Endothelial cell of umbilical vein (primary cell): ENCODE results near the gene NAA16. TPM values are rescaled to one million over a fixed set of nuclear protein-coding genes. Genes with fewer than 3 reads are reported as not detected.
"Not testable (repeated sequence)": the region's sequence is repeated elsewhere in the genome, so short reads cannot be mapped to it uniquely, and the experiment has no call there.

ENCODE experiments used
- BruUV-seq: library from RNA; stranded (reverse); fragments of 400-500 nt; replicated peaks from 2 replicates; lab custom pipeline; 2021; lab: Mats Ljungman, UMichigan
- CTCF ChIA-PET: fragments of 300-600, 350-600 bp; sonication (Branson Sonifier 250); formaldehyde crosslinking; loops from one replicate; lab custom pipeline; 2021; ENCODE audit warnings: antibody characterized with exemption, inconsistent platforms; lab: Charles Lee
- POLR2A ChIA-PET: fragments of 300-600, 350-600 bp; sonication (Branson Sonifier 250); formaldehyde crosslinking; loops from one replicate; lab custom pipeline; 2021; ENCODE audit warnings: antibody characterized with exemption, inconsistent platforms; lab: Charles Lee
- DNase-seq: peaks from one replicate; pipeline ENCODE4 v3.0.0-alpha.2; 2011; ENCODE audit warnings: low read depth, low spot score
- FAIRE-seq: peaks from 2 replicates; lab custom pipeline; 2011; peaks lifted over from hg19 to GRCh38; lab: Jason Lieb, UNC
- H2AFZ ChIP-seq: 2 replicates; pipeline ENCODE4 v1.6.0; 2012; ENCODE audit warnings: low read depth, low read length, control low read depth, inconsistent platforms
- H3K27ac ChIP-seq: 2 replicates; pipeline ENCODE4 v1.5.1; 2011; ENCODE audit warnings: low read depth, mild to moderate bottlenecking, control low read depth, low read length, moderate library complexity; ENCODE audit not compliant: insufficient read depth
- H3K27me3 ChIP-seq, 2 experiments: 2 replicates each; pipeline versions ENCODE4 v1.6.0 to v1.6.1; 2011; ENCODE audit warnings: low read length in 2 of 2, mixed read lengths in 1 of 2; ENCODE audit not compliant: control insufficient read depth in 2 of 2, insufficient read depth in 2 of 2
- H3K36me3 ChIP-seq, 2 experiments: 2 replicates in 1 of 2; 3 replicates in 1 of 2; pipeline ENCODE4 v1.5.1; 2011; ENCODE audit warnings: low read length in 2 of 2, mild to moderate bottlenecking in 1 of 2, moderate library complexity in 1 of 2; ENCODE audit not compliant: control insufficient read depth in 2 of 2, insufficient read depth in 2 of 2; ENCODE audit errors: extremely low read depth in 1 of 2
- H3K4me1 ChIP-seq: 3 replicates; pipeline ENCODE4 v1.5.1; 2011; ENCODE audit warnings: mild to moderate bottlenecking, low read length; ENCODE audit not compliant: control insufficient read depth, insufficient read depth; ENCODE audit errors: extremely low read depth
- H3K4me2 ChIP-seq: 2 replicates; pipeline ENCODE4 v1.6.1; 2011; ENCODE audit warnings: low read length, control low read depth, mixed read lengths; ENCODE audit not compliant: insufficient read depth
- H3K4me3 ChIP-seq, 3 experiments: fragments of 200-600 bp in 1 of 3; sonication (generic), shearing (Covaris generic) in 1 of 3; replicated peaks in 1 of 3; 2 replicates each; pipeline ENCODE4 v1.5.1; 2011 to 2016; ENCODE audit warnings: control low read depth in 3 of 3, low read length in 3 of 3, mild to moderate bottlenecking in 2 of 3, inconsistent platforms in 1 of 3, low read depth in 1 of 3, moderate library complexity in 1 of 3; ENCODE audit not compliant: insufficient read depth in 1 of 3
- H3K79me2 ChIP-seq: 2 replicates; pipeline ENCODE4 v1.6.0; 2012; ENCODE audit warnings: low read length, inconsistent platforms; ENCODE audit not compliant: control insufficient read depth, insufficient read depth
- H3K9ac ChIP-seq: replicated peaks from 2 replicates; pipeline ENCODE3; 2011; ENCODE audit warnings: low read length, control low read depth; ENCODE audit not compliant: insufficient read depth; ENCODE audit errors: extremely low read depth
- H3K9me1 ChIP-seq: replicated peaks from 3 replicates; pipeline ENCODE4 v1.6.0; 2011; ENCODE audit warnings: mild to moderate bottlenecking, low read length; ENCODE audit not compliant: control insufficient read depth, insufficient read depth; ENCODE audit errors: extremely low read depth
- H3K9me3 ChIP-seq: replicated peaks from 2 replicates; pipeline ENCODE4 v1.5.1; 2012; ENCODE audit warnings: low read length, inconsistent platforms; ENCODE audit not compliant: control insufficient read depth, insufficient read depth
- H4K20me1 ChIP-seq: replicated peaks from 2 replicates; pipeline ENCODE3; 2011; ENCODE audit warnings: mild to moderate bottlenecking, low read length; ENCODE audit not compliant: control insufficient read depth, insufficient read depth; ENCODE audit errors: extremely low read depth
- CTCF ChIP-seq, 2 donors: IDR thresholded peaks; 1 replicate in 1 of 2; 2 replicates in 1 of 2; pipeline ENCODE4 v1.5.1; 2011; ENCODE audit warnings: low read length in 2 of 2, mild to moderate bottlenecking in 2 of 2, moderate library complexity in 2 of 2, control low read depth in 1 of 2, inconsistent platforms in 1 of 2, low read depth in 1 of 2; ENCODE audit not compliant: insufficient read depth in 1 of 2; ENCODE audit errors: extremely low read depth in 1 of 2
- EZH2 ChIP-seq: IDR thresholded peaks from 2 replicates; pipeline ENCODE4 v1.6.1; 2012; ENCODE audit warnings: borderline replicate concordance, low read depth, mild to moderate bottlenecking, moderate library complexity, low read length, inconsistent platforms; ENCODE audit not compliant: severe bottlenecking
- FOS ChIP-seq: IDR thresholded peaks from 2 replicates; pipeline ENCODE4 v1.6.1; 2011; ENCODE audit warnings: mild to moderate bottlenecking, low read length, moderate library complexity, borderline replicate concordance; ENCODE audit not compliant: insufficient read depth
- GATA2 ChIP-seq: IDR thresholded peaks from 2 replicates; pipeline ENCODE4 v1.7.0; 2011; ENCODE audit warnings: low read depth, mild to moderate bottlenecking, moderate library complexity, mixed read lengths, low read length; ENCODE audit not compliant: insufficient read length, insufficient read depth
- JUN ChIP-seq: IDR thresholded peaks from 2 replicates; pipeline ENCODE4 v1.6.1; 2011; ENCODE audit warnings: borderline replicate concordance, low read depth; ENCODE audit not compliant: insufficient read length, insufficient read depth
- MYC ChIP-seq: IDR thresholded peaks from one replicate; pipeline ENCODE4 v1.6.1; 2011; ENCODE audit warnings: mild to moderate bottlenecking, low read depth, low read length
- POLR2A ChIP-seq: IDR thresholded peaks from 2 replicates; pipeline ENCODE4 v1.6.1; 2012; ENCODE audit warnings: low read depth, mild to moderate bottlenecking, control low read depth, low read length
- POLR2AphosphoS5 ChIP-seq: IDR thresholded peaks from 2 replicates; pipeline ENCODE4 v1.6.1; 2012; ENCODE audit warnings: low read depth, mild to moderate bottlenecking, control low read depth, low read length, moderate library complexity; ENCODE audit not compliant: insufficient read depth
- dilution Hi-C: fragments of 300-500 bp; cut with MboI; formaldehyde crosslinking; loops from one replicate; pipeline ENCODE4 v1.15.0; 2019; ENCODE audit warnings: low sequenced_read_pairs; ENCODE audit not compliant: extremely low pct_ligation_motif_present
- intact Hi-C: fragments of 100-400 bp; cut with micrococcal nuclease; formaldehyde crosslinking; loops from one replicate; pipeline ENCODE4 v1.10.0; 2022
- polyA plus RNA-seq, 4 experiments: library from polyadenylated mRNA; depleted of rRNA in 3 of 4; stranded (reverse) in 3 of 4; unstranded in 1 of 4; fragments of >200 nt; gene quantifications; 2 replicates each; pipeline versions ENCODE4 v1.2.1 to v1.2.3, GENCODE V29; 2011 to 2012; ENCODE audit warnings: missing spikeins in 1 of 4
- total RNA-seq: library from RNA; stranded (reverse); gene quantifications from 2 replicates; pipeline ENCODE4 v1.2.3, GENCODE V29; 2021
- TF ChIP-seq, protein P1 (sequence below): IDR thresholded peaks from 2 replicates; pipeline ENCODE4 v1.6.1; 2011; ENCODE audit not compliant: insufficient read depth, insufficient read length

Gene NAA16
- total and polyA plus RNA-seq, 2 donors (not counting 3 experiments of a cell fraction or from before 2014, with no cell fraction given) = 8.6 to 26.1 TPM

DNA sequence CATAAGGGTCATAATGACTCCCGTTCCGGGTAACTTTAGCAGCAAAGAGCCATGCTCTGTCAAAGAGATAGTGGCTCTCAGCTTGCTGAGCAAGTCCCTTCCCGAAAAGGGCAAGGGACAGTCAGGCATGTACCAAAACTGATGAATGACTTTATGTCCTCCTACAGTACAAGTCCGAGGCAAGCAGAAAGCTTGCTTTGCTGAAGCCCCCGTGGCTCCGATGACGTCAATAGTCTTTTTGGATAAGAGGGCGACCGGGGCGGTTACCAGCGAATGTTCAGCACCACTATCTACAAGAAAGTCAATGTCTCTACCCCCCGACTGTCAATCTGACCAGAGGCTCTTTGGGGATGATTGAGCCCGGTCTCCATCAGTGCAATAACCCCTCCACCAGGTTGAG lies 112.2 kb downstream of the NAA16 start:
- H3K27ac ChIP-seq, H2AFZ ChIP-seq, H3K79me2 ChIP-seq, H3K36me3 ChIP-seq, intact Hi-C loops, POLR2A ChIA-PET, H3K27me3 ChIP-seq, H3K4me1 ChIP-seq, H4K20me1 ChIP-seq, H3K9ac ChIP-seq, H3K4me2 ChIP-seq, FAIRE-seq, dilution Hi-C loops, DNase-seq, H3K9me3 ChIP-seq, H3K9me1 ChIP-seq, H3K4me3 ChIP-seq, BruUV-seq: not testable (repeated sequence)
- CTCF ChIA-PET = interaction anchor here (0.7 kb wide), 1 partner anchor 230 kb away, joined by 3 read pairs; no protein-coding TSS in a partner anchor

DNA sequence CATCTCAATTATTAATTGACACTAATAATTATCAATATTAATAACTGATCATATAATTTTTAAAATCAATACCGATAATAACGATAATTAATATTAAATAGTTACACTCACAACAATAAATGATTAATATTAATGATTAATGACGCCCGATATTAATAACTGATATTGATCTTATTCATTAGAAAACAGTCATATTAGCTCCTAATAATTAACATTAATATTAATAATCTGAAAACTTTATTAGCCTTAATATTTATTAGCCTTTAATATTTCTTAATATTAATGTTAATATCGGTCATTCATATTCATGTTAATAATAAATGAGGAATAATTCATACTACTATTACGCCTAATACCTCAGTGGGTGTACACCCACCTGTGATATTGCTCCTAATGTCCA lies 113.6 kb downstream of the NAA16 start:
- H3K27ac ChIP-seq, dilution Hi-C loops: not testable (repeated sequence)

GRCh38 chr13:41426047-41426446 lies 115.0 kb downstream of the NAA16 start:
- Histone ChIP-seq H3K9me1 (no peaks in the 10 kb centered on the region), H3K36me3 (no peaks in the 10 kb centered on the region), H2AFZ (no peak overlapping the region), H3K4me1 (peaks cover 6% of the 10 kb centered on the region), H3K9ac (no peak overlapping the region), H4K20me1 (no peaks in the 10 kb centered on the region), H3K4me3 (no peak overlapping the region), H3K9me3 (no peaks in the 10 kb centered on the region), H3K79me2 (no peaks in the 10 kb centered on the region), H3K27me3 (peaks cover 0 to 4% of the 10 kb centered on the region in 2 experiments), H3K4me2 (no peak overlapping the region), H3K27ac (no peak overlapping the region)
- dilution Hi-C loops (no loop called here), intact Hi-C loops (no loop called here)
- no TSS peak for BruUV-seq
- FAIRE-seq = no peak
- ChIA-PET POLR2A (no interaction called here), CTCF (no interaction called here)
- DNase-seq = no peak
- TF ChIP-seq POLR2A = no peak
- no peak for TF ChIP-seq MYC
- no peak for TF ChIP-seq EZH2
- no peak for TF ChIP-seq POLR2AphosphoS5
- no peak for TF ChIP-seq JUN
- TF ChIP-seq, protein P1, sequence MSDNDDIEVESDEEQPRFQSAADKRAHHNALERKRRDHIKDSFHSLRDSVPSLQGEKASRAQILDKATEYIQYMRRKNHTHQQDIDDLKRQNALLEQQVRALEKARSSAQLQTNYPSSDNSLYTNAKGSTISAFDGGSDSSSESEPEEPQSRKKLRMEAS = no peak
- no peak for TF ChIP-seq CTCF (IDR thresholded peaks at IDR 0.05; ENCODE audit: extremely low read depth in 1 of 2, insufficient read depth in 1 of 2, low read depth in 1 of 2, low read length in 2 of 2)
- no peak for TF ChIP-seq FOS
- TF ChIP-seq GATA2 = no peak

More for the DNA sequence above, 113.6 kb downstream of the NAA16 start:
- H3K4me2 ChIP-seq, DNase-seq, CTCF ChIA-PET, H3K9me1 ChIP-seq, H2AFZ ChIP-seq, BruUV-seq, H3K79me2 ChIP-seq, intact Hi-C loops, FAIRE-seq, H3K4me3 ChIP-seq, H4K20me1 ChIP-seq, H3K27me3 ChIP-seq, H3K4me1 ChIP-seq, H3K36me3 ChIP-seq, H3K9ac ChIP-seq, H3K9me3 ChIP-seq, POLR2A ChIA-PET: not testable (repeated sequence)
